Epithelial cell of proximal tubule (primary cell): ENCODE measurements around the gene CARNS1. TPM values are rescaled to one million over a fixed set of nuclear protein-coding genes. Genes with fewer than 3 reads are reported as not detected.

Experiments
- DNase-seq: peaks from one replicate; pipeline ENCODE4 v3.0.0-alpha.2; 2011; ENCODE audit warnings: low read depth
- H3K4me3 ChIP-seq: 2 replicates; pipeline ENCODE4 v1.5.1; 2011; ENCODE audit warnings: low read depth, mild to moderate bottlenecking, low read length
- CTCF ChIP-seq: conservative IDR thresholded peaks from 2 replicates; pipeline ENCODE4 v1.5.1; 2012; ENCODE audit warnings: low read depth, mild to moderate bottlenecking, low read length
- total RNA-seq: library from RNA; depleted of rRNA; stranded (reverse); fragments of >200 nt; gene quantifications from 2 replicates; pipeline ENCODE4 v1.2.3, GENCODE V29; 2015

The CARNS1 gene
- total RNA-seq, 1 donor from 2014 or later, result 0.23 TPM

- H3K4me3 ChIP-seq, result peak within 1 kb of the TSS; percentile 100
- TF ChIP-seq CTCF, result no peak
- peak; percentile 80 for DNase-seq
Observed at GRCh38 chr11:67428052-67429001, 12.8 kb downstream of the CARNS1 start, which contains the start of gene RPS6KB2. Gene RPS6KB2 (plus strand): TSS chr11:67428494. CDS start chr11:67428546, 52 bp downstream.

- H3K4me3 ChIP-seq, result peak overlapping the region; percentile 100
- DNase-seq, result no peak
- TF ChIP-seq CTCF, result no peak
Observed at GRCh38 chr11:67429038-67429668, 13.7 kb downstream of the CARNS1 start.

GRCh38 chr11:67429722-67430121 is 14.2 kb downstream of the CARNS1 start:
- no peak for DNase-seq
- TF ChIP-seq CTCF, result no peak

GRCh38 chr11:67431346-67432249 is 16.1 kb downstream of the CARNS1 start:
- no peak for DNase-seq
- no peak overlapping the region for H3K4me3 ChIP-seq
- no peak for TF ChIP-seq CTCF

More at GRCh38 chr11:67429722-67430121, 14.2 kb downstream of the CARNS1 start:
- H3K4me3 ChIP-seq, result peak overlapping the region; percentile 100

- DNase-seq, result no peak
- TF ChIP-seq CTCF, result no peak
- no peak overlapping the region for H3K4me3 ChIP-seq
Observed at GRCh38 chr11:67432655-67433349, 17.3 kb downstream of the CARNS1 start.
